SIG-M5 treated with dmso at 0.1 percent for 504 hours (cell line): ENCODE results near the gene CST3.
A peak's percentile ranks its signal among the peaks of the same experiment; 100 is the strongest.
"Not testable (repeated sequence)": the region's sequence is repeated elsewhere in the genome, so short reads cannot be mapped to it uniquely, and the experiment has no call there.

Experiments used
- DNase-seq: peaks from one replicate; lab custom pipeline; 2025; ENCODE audit not compliant: unreplicated experiment; lab: John Stamatoyannopoulos, UW

Gene CST3

DNA sequence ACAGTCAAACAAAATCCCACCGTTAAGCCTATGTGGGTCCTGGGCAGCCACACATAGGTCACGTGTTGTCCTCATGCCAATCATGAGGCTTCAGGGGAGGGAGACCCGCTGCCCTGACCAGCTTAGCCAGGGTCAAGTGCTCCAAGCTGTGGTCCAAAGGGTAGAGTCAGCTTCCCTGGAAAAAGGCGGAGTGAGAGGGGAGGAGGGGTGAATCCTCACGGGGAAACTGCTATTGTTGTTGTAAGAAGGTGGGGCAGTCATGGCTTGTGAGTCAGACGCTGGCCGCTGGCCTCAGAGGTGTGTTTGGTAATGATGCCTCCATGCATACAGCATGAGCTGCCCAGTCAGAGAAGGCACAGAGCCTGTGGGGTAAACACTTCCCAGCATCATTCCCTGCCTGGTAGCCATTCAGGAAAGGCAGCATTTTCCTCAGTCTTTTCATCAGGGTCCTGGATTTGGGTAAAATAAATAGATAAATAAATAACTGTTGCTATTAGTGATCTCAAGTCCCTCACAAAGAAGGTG, 8.7 kb downstream of the CST3 start:
- no peak for DNase-seq

- DNase-seq: no peak
Measured at GRCh38 chr20:23628402-23629016, 9.2 kb downstream of the CST3 start.

DNA sequence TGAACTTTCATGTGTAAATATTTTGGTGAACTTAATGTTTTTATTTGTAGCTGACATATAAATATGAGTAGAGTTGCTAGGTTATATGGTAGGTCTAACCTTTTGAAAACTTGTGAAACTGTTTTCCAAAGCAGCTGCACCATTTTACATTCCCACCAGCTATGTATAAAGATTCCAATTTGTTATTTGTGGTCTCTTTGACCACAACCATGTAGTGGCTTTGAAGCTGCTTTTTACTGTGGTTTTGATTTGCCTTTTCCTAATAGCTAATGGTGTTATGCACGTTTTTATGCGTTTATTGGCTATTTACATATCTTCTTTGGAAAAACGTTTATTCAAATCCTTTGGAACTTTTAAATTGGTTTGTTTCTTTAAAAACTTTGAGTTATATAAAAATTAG, 10.3 kb downstream of the CST3 start:
- DNase-seq: no peak

GRCh38 chr20:23626040-23626620, 11.6 kb downstream of the CST3 start:
- peak; percentile 29 for DNase-seq

DNA sequence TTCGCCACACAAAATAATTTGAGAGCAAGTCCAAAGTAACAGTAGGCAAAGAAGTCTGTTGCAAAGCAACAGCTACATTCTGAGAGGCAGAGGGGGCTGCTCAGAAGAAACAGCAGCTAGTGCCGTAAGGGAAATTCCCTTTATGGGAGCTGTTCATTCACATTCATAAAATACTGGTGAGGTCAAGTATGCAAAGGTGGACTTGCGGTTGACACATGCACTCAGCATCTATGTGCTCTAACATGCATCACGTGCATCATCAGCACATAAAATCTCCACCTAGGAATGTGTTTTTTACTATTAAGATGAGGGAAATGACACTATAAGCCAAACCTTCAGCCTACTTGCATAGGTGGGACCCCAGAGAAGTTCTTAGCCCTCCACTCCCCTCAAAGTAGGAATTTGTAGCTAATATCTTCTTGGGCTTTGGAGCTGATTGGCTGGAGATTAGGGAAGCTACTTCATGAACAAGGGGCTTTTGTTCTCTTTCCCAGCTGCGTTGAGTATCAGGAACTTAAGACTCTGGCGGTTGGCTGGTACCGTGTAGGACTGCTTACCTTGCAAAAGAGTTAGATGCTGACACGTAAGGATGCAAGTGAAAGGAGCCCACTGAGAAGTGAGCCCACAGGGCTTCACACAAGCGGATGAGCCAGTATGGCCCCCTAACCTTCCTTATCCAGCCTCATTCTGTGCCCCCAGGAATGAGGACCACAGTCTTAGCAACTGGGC, 12.4 kb downstream of the CST3 start:
- DNase-seq: no peak

- no peak for DNase-seq
Measured at GRCh38 chr20:23624324-23624691, 13.4 kb downstream of the CST3 start.

DNA sequence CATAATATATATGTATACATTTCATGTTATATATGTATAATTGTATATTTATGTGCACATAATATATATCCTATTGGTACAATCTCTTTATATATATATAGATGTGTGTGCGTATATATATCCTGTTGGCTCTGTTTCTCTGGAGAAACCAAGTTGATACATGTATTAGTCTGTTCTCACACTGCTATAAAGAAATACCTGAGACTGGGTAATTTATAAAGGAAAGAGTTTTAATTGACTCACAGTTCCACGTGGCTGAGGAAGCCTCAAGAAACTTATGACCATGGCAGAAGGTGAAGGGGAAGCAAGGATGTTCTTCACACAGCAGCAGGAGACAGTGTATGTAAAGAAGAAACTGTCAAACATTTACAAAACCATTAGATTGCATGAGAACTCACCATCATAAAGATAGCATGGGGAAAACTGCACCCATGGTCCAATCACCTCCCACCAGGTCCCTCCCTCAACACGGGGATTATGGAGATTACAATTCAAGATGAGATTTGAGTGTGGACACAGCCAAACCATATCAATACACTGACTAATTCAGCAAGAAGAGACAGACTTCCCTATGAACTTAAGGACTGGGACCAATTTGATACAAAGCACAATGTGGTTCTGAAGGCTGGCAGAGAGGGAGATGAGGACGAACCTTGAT, 14.0 kb downstream of the CST3 start:
- DNase-seq: no peak

DNA sequence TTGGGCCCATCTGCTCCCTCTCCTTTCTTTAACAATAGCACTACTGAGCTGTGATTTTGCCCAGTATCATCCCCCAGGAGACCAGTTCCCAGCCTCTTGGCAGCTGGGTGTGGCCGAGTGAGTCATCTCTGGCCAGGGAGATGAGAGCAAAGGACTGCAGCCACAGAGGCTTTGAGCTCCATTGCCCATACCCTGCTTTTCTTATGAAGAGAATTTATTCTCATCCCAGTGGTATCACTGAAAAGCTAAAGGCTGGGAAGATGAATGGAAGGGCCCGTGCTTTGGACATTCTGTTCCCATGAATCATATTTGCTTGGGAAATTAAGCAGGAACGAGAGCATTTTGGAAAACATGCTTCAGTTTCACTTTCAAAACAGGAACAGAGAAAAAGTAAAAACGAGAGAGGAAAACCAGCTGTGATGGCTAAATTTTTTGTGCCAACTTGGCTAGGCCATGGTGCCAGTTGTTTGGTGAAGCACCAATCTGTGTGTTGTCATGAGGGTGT, 14.9 kb downstream of the CST3 start:
- DNase-seq: no peak

GRCh38 chr20:23622401-23622800, 15.4 kb downstream of the CST3 start:
- DNase-seq: not testable (repeated sequence)

DNA sequence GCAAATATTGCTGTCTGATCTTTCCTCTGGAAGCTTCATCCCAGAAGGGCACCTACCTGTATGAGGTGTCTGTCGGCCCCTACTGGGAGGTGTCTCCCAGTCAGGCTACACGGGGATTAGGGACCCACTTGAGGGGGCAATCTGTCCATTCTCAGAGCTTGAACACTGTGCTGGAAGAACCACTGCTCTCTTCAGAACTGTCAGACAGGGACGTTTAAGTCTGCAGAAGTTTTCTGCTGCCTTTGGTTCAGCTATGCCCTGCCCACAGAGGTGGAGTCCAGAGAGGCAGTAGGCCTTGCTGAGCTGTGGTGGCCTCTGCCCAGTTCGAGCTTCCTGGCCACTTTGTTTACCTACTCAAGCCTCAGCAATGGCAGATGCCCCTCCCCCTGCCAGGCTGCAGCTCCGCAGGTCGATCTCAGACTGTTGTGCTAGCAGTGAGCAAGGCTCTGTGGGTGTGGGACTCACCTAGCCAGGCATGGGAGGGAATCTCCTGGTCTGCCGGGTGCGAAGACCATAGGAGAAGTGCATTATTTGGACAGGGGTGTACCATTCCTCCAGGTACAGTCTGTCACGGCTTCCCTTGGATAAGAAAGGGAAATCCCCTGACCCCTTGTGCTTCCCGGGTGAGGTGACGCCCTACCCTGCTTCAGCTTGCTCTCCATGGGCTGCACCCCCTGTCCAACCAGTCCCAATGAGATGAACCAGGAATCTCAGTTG, 16.9 kb downstream of the CST3 start:
- DNase-seq: not testable (repeated sequence)

GRCh38 chr20:23614163-23614562, 23.6 kb downstream of the CST3 start:
- no peak for DNase-seq

GRCh38 chr20:23613676-23614075, 24.1 kb downstream of the CST3 start:
- DNase-seq: no peak

- DNase-seq: no peak
Measured at GRCh38 chr20:23612396-23612795, 25.4 kb downstream of the CST3 start.

- no peak for DNase-seq
Measured at GRCh38 chr20:23609486-23610109, 28.2 kb downstream of the CST3 start.

DNA sequence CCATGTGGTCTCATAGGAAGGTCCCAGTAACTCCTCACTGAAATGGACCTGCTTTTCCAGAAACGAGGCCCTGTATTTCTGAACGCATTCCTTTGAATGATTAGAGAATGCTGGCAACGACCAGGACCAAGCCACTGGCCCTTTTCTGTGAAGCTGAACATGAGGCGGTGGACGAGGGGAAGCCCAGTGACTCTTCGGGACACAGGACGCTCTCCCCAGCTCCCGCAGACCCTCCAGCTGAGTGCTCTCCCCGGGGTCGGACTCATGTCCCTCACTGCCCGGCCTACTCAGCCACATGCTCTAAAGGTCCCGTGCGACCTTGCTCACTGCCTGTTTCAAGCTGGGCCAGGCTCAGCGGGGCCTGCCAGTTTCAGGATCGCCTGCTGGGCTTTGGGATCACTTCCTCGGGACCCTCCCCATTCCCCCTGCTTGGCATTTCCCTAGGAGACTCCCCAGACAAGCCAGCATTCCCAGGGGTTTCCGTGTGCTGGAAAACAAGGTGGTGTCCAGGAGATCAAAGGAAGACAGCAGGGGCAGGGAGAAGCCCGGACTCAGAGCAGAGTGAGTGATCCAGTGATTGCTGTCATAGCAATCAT, 29.4 kb downstream of the CST3 start:
- no peak for DNase-seq

- DNase-seq: no peak
Measured at GRCh38 chr20:23607497-23608245, 30.1 kb downstream of the CST3 start.

GRCh38 chr20:23606652-23607049, 31.1 kb downstream of the CST3 start:
- DNase-seq: peak; percentile 69

DNA sequence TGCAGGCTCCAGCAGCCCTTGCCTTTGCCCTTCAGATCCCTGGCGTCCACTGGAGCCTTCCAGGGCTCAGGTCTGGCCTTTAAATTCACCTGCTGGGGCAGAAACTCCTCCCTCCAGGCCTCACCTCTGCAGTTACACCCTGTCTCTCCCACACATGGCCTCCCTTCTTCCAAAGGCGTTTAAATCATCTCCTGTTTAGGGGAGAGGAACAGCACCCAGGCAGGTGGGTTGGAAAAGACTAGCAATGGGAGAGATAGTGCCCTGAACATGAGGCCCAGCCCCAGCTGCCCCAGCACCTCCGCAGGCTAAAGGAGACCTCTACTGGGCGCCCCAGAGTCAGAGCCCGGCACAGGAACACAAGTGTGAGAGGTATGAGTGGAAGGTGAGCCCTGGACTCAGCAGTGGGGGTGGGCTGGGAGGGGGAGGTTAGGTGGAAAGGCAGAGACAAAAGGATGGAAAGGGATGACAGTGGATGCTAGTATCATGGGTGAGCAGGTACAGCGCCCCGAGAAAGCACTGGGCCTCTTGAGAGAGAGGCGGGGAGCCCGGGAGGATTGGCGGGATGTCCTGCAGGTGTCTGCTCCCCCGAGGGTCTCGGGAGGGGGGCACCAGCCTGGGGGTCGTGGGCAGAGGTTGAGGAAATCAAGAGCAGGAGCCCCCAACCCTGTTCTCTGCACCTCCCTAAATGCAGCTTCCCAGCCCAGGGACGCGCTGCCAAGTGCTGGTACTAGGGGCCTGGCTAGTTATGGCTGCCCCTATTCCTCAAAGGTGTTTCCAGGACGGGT, 31.7 kb downstream of the CST3 start, which contains the start of gene CST9:
Gene CST9, minus strand, starts transcription at position 51 of the 785 bp plus-strand sequence. CDS start 53 bp downstream, outside the sequence.
- DNase-seq: no peak
